G401 (cell line): Measurements from ENCODE around the gene TCEA2. TPM values are rescaled to one million over a fixed set of nuclear protein-coding genes. Genes with fewer than 3 reads are reported as not detected.

Experiments
- DNase-seq: peaks from one replicate; pipeline ENCODE4 v3.0.0-alpha.2; 2015; ENCODE audit warnings: low spot score
- in situ Hi-C: cut with HindIII; loops from 2 replicates; pipeline ENCODE4 v1.10.0; 2016; ENCODE audit warnings: low sequenced_read_pairs, mixed read lengths
- total RNA-seq: library from RNA; depleted of rRNA; stranded (reverse); fragments of >200 nt; shearing (Covaris generic); gene quantifications from 2 replicates; pipeline ENCODE4 v1.2.3, GENCODE V29; 2014

Gene TCEA2
- total RNA-seq, 1 experiment from 2014 or later = 44.0 TPM

DNA sequence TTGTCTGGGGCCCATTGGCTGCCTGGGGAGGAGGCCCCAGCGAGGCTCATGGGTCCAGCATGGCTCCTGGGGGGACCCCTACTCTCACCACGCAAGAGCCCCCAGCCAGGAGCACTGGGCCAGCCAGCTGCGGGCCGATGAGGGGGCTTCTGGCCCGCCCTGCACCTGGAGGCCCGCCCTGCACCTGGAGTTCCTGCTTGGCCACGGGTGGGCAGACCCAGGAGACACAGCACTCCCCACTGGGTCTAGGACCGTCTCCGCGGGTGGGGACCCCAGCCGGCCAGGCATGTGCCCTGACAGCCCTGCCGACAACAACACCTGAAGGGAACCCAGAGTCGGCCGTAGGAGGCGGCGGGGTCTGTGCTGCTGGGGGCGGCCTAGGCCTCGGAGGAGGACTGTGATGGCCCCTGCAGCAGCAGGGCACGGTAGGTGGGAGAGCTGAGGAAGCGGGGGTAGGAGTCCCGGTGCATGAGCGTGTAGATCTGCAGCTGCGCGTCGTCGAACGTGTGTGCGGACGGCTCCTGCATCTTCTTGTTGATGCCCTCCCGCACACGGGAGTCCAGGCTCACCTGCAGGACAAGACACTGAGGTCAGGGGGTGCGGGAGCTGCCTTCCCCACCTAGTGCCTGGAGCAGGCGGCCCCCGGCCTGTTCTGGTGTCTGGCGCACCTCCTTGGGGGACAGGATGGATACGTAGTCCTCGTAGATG, 10.6 kb downstream of the TCEA2 start:
- in situ Hi-C loops = no loop called here
- no peak for DNase-seq

DNA sequence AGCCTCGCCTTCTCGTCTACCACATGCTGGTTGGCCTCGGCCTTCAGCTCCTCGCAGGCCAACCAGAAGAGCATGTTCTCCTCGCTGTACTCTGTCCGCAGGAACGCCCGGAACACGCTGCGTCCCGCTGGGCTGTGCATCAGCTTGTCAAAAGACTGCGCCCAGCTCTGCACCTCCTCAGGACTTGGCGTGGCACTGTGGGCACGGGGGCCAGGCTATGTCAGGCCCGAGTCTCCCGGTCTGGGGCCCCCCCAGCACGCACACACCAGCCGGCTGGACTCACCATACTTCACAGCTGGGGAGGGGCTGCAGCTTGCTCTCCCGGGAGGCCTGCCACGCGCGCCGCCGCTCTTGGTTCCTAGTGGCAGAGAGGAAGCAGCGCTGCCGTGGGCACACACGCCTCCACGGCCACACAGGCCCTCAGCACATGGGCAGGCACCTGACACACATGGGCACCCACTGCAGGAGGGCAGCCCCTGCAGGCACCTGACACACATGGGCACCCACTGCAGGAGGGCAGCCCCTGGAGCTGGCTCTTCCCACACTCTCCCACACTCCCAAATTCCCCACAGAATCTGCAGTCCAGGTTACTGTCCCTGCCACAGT, 11.3 kb downstream of the TCEA2 start:
- in situ Hi-C loops = no loop called here
- DNase-seq = no peak

DNA sequence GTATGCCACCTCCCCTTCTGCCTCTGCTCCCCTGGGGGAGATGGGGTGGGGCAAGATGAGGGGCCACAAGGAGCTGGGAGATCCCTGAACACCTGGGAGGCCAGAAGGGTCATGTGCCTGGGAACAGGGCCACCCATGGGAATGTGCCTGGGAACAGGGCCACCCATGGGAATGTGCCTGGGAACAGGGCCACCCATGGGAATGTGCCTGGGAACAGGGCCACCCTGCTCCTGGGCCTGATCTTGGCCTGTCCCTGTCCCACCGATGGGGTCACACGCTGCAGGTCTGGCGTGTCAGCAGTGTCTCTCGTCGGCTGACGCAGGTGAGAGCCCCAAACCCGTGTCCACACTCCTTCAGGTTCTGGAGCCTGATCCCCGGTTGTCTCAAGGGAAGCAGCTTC, 12.0 kb downstream of the TCEA2 start:
- DNase-seq = no peak
- in situ Hi-C loops = no loop called here

DNA sequence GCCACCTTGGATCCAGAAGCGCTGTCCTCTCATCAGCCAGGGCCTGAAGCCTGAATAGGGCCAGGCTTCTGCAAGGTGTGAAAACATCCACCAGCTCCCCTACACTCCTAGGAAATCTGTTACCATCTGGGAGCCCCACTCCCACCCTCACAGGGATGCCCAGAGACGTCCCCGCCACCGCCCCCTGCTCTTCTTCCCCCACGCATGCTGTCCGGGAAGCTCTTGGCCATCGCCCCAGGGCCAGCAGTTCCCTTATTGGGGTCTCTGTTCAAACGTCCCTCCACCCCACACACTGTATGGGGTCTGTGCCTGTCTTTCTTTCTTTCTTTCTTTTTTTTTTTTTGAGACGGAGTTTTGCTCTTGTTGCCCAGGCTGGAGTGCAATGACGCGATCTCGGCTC, 12.6 kb downstream of the TCEA2 start:
- in situ Hi-C loops = no loop called here
- DNase-seq = no peak

DNA sequence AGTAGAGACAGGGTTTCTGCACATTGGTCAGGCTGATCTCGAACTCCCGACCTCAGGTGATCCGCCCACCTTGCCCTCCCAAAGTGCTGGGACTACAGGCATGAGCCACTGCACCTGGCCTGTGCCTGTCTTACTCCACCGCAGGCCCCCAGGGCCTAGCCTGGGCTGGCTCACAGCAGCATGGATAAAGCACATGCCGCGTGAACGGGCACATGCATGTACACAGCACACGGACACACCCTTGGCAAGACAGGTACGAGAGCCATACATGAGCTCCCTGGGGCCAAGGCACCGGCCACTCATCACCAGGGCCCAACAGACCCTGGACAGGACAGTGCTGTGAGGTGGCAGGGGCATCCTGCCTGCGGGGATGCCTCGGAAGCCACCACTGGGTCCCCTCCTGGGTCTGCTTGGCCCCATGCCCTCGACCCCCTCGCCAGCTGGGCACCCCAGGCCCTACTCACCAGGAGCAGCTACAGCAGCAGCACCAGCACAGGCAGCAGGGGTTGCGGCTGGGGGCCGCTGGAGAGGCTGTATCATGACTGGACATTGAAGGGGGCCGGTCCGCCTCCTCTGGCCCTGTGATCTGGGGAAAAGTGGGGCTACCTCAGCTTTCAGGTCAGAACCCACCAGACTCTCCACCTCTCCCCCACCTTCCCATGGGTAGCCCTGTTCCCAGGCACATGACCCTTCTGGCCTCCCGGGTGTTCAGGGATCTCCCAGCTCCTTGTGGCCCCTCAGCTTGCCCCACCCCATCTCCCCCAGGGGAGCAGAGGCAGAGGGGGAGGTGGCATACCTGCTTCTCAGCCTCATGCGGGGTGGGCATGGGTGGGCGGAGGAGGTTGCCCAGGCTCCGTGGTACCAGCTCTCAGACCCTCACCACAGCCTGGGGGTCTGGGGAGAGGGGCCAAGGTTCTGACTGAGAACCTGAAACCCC, 13.3 kb downstream of the TCEA2 start:
- no peak for DNase-seq
- in situ Hi-C loops = no loop called here

DNA sequence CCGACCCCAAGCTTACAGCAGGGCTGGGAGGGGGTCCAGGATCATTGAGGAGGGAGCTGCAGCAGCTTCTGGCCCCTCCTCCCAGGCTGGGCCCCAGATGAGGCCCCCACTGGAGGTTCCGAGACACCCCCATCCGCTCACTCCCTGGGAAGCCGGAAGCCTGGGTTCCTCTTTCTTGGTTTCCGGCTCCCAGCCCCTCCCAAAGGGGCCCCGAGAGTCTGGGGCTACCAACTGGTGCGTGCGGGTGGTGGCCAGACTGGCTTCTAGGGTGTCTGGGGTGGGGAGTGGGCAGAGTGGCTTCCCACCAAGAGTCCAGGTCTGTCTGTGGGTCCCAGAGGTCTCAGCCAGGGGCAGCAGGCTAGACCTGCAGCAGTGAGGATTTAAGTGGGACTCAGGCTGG, 14.1 kb downstream of the TCEA2 start:
- DNase-seq = no peak
- in situ Hi-C loops = no loop called here

DNA sequence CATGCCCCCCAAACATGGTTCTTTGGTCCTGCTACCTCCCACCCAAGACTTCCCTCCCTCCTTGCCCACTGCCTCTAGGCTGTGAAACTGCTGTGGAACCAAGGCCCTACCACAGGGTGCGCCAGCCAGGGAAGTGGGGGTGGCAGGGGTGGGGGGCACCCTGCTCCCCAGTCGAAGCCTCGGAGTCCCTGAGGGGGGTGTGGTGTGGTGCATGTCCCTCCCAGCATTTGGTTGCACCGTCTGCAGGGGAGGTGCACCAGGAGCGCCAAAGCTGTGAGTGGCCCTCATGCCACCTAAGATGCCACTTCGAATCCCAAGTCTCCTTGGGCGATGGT, 14.5 kb downstream of the TCEA2 start:
- in situ Hi-C loops = no loop called here

DNA sequence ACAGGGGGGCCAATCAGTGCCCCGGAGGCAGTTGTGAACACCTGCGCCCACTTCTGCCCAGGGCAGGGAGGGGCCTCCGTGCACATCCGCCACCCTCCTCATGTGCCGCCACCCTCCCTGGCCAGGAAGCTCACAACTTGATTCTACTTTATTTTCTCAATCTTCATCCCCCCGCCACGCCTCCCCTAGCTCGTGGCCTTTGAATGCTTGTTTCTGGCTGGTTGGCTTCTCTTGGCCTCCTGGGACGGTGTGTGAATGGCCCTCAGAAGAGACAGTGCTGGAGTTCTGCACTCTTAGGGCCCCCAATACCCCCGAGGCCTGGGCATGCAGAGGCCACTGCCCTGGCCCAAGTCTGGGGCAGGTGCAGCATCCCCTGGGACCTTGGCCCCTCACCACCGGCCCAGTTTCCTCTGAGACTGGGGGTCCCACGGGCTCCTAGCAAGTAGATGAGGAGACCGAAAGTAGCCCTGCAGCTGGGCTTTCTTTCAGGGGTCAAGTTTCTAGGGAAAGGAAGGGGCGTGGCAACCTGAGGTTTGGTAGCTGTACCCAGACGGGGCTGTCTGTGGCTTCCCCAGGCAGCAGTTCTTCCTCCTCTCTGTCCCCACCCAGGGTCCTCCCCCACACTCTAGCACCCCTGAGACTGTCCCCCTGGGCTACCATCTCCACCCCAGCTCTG, 15.0 kb downstream of the TCEA2 start:
- DNase-seq = no peak
- in situ Hi-C loops = no loop called here

More for the DNA sequence above, 14.5 kb downstream of the TCEA2 start:
- no peak for DNase-seq

DNA sequence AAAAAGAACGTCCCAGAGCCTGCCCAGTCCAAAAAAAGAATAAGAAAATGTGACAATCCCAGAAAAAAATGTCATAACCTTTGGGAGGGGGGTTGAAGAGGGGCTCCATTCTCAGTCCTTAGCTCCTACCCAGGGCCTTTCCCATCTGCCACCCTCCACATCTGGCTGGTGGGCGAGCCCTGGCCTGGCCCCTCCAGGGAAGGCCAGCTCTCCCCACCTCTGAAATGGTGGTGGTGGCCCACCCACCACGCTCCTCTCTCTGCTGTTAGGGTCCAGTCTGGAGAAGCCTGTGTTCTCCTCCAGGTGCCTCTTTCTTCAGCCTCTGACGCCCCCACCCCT, 15.9 kb downstream of the TCEA2 start:
- no peak for DNase-seq
- in situ Hi-C loops = no loop called here

DNA sequence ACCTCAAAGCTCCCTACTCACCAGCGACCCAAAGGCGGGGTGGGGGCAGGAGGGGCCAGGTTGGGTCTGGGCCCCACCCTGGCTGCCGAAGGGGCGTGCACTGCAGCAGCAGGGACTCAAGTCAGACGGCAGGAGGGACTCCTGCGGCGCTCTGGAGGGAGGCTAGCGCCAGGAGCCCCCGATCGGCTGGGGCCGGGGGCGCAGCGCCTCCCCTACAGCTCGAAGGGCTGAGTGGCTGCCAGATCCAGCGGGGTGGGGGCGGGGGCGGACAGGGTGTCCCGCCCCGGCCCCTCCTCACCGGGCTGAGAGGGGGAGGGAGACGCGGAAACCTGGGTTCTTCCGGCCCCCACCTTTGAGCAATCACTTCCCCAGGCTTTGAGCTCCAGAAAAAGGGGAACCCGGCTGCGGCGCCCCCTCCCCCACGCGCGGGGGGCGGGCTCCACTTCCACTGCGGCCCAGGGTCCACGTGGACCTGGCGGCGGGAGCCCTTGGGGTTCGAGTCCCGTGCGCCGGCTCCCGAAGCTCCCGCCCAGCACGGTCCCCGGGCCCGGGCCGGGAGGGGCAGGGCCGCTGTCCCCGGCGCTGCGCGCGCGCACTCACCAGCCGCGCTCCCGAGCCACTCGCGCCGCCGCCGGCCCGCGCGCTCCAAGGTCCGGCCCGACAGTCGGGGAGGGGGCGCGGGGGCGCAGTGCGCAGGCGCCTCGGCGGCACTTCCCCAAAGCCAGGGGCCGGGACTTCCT, 16.4 kb downstream of the TCEA2 start, which contains the start of gene RGS19:
RGS19 (minus strand) TSS at position 246 of the 740 bp plus-strand sequence. CDS start 2,632 bp downstream, outside the sequence.
- in situ Hi-C loops = no loop called here
- no peak for DNase-seq

DNA sequence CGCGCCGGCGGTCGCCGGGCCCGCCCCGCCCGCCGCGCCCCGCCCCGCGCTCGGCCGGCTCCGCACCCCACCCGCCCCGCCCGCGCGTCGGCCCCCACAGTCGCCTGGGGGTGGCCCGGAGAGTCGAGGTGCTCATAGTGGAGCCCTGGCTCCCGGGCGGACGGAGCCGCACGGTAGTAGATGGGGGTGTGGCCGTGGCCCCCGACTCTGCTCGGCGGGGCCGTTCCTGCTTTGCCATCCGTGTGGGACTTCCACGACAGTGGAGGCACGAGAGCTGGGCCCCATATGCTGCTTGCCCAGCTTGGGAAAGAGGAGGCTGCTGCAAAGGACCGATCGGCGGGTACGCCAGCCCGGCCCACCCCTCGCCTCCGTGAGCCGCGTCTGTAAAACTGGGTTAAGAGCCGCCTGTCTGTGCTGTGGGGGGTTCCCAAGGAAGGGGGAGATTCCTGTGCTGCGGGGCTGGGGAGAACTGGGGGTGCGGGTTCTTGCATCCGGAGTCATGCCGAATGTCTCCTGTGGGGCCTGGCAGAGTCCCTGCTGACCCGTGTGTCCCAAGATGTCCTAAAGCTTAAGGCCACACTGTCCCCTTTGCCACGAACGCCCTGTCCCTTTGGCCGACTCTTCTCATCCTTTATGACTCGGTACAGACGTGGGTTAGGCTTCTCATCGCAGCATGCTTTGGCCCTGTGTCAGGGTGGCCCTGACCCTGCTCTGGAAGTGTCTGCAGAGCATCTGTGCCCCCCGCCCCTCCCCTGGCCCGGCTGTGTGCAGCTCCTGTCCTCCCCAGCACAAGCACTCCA, 17.2 kb downstream of the TCEA2 start, which contains the start of gene OPRL1:
OPRL1 (plus strand) TSS at position 70 of the 800 bp plus-strand sequence. CDS start 12,639 bp downstream, outside the sequence.
- peak; percentile 62 for DNase-seq

DNA sequence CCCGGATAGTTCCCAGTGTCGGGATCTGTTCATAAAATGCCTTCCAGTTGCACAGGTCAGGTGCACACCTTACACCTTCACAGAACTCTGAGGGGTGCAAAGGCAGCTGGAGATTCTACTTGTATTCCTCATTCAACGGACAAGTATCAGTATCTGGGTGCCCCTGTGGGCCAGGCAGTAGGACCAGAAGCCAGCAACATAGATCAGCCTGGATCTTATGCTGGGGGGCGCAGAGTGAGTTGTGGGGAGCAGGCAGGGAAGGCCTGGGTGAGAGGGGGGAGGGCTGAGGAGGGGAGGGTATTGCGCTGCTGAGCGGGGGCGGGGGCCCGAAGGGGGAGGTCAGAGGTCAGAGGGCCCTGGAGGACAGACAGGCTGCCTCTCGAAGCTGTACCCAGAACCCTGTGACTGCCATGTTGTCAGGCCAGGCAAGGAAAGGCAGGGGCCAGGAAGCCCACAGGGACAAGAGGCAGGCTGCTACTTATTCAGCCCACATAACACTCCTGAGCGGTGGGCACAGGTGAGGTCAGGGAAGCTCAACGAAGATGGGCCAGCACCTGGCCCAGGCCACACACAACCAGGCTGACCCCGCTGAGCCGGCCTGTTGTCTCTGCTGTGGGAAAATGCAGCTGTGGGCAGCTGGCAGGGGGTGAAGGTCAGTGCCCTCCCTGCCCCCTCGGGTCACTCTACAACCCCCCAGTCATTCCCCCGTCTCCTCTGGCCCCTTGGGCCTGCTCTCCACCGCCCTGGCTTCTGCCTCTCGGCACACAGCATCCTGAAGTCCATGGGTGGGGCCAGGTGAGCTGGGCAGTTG, 18.0 kb downstream of the TCEA2 start:
- peak; percentile 38 for DNase-seq
- in situ Hi-C loops = no loop called here

More for the DNA sequence above, 17.2 kb downstream of the TCEA2 start, which contains the start of gene OPRL1:
- in situ Hi-C loops = no loop called here

DNA sequence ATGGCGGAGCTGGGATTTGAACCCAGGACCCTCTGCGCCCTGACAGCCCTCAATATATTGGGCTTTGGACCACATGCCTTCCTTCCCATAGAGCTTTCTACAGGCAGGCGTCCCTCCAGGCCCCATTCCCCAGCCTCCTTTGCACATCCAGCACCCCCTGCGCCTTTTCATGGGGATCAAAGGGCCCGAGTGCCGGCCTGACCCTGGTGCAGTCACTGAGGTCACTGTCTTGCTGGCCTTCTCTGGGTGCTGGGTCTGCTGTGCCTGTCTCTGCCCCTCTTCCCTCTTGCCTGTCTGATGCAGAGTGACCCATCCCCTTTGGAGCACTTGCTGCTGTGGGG, 18.6 kb downstream of the TCEA2 start:
- no peak for DNase-seq
- in situ Hi-C loops = no loop called here

DNA sequence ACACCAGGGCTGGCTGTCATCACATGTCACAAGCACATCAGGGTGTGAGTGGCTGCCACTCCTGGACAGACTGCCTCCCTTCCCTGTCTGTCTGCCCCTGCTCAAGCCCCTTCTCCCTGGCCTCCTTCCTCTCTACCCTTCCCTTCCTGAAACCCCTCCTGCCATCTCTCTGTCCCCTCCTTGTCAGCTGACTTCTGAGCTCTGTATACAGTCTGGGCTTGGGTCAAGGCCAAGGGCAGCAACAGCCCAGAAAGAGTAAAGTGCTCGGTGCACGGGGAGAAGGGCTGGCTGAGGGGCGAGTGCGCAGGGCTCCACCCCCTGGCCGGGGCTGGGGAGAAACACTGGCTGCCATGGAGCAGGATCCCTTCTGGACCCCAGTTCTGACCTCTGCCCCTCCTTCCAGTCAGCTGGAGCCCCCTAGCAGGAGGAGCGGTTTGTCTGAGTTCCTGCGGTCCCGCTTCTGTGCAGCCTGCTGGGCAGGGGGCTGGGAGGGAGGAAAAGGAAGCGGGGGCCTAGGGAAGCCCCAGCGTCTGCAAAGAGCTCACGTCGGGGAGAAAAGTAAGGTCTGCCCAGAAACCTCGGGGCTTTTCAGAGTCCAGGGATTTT, 19.2 kb downstream of the TCEA2 start:
- in situ Hi-C loops = no loop called here

DNA sequence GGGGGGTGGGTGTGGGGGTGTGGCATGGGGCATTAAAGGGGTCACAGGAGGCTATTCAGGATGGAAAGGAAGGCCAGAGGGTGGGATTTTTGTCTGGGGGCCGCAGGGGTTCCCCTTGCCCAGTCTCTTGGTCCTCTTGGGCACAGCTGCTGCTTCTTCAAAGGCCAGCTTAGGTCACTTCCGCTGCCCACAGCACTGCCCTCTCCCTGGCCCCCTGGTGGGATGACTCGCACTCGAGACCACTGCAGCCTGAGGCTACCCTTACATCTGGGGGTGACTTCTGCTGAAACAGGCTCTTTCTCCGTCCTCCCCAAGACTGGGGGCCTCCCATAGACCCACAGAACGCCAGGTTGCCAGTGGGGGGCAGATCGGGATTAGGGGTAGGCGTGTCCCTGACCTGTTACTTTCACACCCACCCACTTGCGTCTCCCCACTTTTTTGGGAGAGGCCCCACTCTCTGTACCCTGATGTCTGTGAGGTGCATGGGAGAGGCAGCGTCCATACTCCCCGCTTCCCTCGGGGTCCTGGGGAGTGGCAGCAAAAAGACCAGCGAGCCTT, 19.9 kb downstream of the TCEA2 start:
- DNase-seq = no peak
- in situ Hi-C loops = no loop called here

More for the DNA sequence above, 19.2 kb downstream of the TCEA2 start:
- DNase-seq = peak; percentile 33

DNA sequence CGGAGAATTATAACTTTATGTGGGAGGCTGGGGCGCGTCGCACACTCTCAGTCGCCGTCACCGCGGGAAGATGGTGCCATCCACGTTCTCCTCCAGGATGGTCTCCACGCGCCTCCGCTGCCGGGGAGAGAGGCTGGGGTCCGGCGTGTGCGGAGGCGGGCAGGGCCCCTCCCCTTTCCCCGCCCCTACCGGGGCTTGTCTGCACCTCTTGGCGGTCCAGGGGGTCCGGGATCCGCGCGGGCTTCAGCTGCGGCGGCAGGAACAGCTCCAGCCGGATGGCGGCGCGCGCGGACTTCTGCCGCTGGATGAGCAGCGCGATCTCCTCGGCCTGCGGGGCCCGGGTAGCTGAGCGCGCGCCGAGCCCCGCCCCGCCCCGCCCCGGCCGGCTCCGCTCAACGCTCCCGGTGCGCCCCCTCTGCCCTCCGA, 20.4 kb downstream of the TCEA2 start:
- in situ Hi-C loops = no loop called here
- peak; percentile 80 for DNase-seq
